HG03135 (cell line): ENCODE measurements around the gene PLXNA2.
A peak's percentile ranks its signal among the peaks of the same experiment; 100 is the strongest.

ENCODE experiments used
- ATAC-seq: cut with Tn5 transposase; IDR thresholded peaks from one replicate; pipeline ENCODE4 v1.9.1; 2021; ENCODE audit warnings: mild to moderate bottlenecking, moderate library complexity; ENCODE audit not compliant: unreplicated experiment

The PLXNA2 gene

DNA sequence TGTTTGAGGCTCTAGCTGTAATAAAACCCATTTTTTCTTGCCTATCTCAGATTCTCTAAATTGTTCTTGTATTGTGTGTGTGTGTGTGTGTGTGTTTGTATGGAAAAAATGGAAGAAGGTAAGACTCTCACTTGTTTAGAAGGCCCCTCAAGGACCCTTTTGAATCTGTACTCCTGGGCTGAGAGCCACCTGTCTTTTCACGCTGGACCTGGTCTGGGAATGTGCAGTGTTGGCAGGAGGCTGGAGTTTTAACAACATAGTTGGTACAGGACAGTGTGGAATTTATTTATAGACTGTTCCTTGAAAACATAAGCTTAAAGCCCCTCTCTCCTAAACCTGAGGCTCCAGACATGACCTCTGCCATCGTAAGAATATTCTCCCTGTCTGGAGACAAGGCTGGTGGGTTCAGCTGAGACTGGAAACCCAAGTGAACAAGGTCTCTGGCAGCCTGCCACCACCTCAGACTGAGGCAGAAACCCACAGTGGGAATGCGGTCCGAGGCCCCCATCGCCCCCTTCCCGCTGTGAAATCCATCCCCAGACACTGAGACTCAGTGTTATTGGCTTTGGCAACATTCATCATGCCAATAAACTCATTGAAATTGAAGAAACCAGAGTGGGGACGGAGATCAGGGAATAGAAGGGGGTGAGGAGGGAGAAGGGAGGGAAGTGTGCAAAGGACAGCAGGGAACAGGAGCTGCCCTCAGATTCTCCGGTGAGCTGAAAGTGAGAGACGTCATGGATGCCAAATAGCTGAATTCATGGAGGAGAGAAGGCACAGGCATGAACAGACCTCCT is 24.6 kb upstream of the PLXNA2 start:
- no peak for ATAC-seq

DNA sequence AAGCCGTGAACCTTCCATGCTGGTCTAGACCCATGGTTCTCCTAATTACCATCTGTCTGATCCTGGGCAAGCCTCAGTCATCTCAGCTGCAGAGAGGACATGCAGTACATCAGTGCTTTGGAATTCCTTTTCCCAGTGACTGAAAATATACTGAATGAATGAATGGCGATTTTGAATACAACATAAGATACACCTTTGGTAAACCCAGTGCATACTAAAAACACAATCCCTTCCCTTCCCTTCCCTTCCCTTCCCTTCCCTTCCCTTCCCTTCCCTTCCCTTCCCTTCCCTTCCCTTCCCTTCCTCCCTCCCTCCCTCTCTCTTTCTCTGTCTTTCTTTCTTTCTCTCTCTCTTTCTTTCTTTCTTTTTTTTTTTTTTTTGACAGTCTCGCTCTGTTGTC is 21.3 kb upstream of the PLXNA2 start:
- ATAC-seq = no peak

DNA sequence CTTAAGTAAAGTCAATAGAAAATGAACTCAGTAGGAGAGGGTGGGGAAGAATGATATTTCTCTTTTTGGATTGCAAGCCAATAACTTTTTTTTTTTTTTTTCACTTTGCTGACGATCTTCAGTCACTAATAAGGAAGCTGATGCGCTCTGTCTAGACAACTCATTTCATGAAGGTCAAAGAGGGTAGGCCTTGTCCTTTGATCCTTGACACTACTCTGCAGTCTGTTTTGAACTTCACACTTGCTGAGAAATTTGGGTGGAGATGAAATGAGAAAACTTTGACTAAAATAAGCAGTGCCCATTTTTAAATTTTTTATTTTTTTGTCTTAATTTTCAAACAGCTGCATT is 20.9 kb upstream of the PLXNA2 start:
- no peak for ATAC-seq

DNA sequence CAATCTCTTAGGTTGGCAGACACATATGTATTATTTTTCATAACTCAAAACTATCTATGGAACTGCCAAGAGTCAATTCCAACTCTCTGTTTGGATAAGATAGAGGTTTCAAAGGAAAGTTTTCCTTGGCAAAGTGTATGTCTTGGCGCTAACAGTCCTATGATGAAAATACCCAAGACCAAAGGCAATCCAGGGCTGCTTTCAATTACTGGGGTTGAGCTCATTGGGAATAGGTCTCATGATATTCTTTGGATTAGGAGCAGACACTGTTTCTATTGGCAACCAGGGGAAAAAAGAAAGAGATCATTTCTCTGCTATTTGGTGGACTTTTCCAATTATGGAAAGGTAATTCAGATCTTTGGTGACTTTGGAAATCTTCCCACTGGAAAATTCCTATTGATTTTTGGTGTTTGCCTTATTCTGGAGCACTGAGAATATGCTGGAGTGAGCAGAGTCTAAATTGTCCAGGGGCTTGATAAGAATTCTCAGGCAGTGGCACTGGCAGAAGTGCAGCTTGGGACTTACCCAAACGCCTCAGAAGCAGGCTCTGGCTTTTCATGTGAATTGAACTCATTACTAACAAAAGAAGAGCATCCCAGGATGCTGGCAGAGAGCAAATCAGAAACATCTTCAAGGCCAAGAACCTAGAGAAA is 20.4 kb upstream of the PLXNA2 start:
- ATAC-seq = no peak

DNA sequence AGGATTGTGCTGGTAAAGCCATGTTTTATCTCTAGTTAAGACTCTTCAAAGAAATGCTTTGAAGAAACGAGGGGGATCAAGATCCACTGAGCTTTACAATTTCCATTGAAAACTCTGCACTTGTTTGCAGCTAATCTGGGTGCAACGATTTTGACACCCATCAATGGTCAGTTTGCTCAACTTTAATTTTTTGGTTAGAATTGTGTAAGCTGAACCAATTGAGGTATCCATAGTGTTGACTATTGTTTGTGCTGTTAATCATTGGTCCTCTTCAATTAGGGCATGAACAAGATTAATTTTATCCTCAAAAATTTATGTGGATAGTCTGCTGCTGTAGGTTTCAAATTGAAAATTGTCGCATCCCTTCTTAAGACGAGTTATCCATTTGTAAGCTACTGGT is 17.7 kb upstream of the PLXNA2 start:
- no peak for ATAC-seq

DNA sequence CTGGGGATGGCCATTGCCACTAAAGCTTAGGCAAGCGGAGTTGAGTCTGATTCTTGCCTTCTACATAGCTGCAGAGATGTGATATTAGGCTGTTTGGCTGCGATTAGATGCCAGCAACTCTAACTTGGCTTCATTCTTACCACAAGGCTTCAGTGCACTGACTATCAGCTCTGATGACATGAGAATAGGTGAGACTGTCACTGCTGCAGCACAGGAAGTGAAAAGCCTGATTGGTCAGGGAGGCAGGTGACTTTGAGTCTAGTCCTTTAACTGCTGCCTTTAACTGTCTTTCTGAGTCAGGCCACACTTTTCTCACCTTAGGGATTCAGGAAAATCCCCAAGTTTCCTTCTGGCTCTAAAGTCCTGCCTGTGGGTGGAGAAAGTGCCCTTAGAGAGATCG is 14.1 kb upstream of the PLXNA2 start:
- ATAC-seq = no peak

DNA sequence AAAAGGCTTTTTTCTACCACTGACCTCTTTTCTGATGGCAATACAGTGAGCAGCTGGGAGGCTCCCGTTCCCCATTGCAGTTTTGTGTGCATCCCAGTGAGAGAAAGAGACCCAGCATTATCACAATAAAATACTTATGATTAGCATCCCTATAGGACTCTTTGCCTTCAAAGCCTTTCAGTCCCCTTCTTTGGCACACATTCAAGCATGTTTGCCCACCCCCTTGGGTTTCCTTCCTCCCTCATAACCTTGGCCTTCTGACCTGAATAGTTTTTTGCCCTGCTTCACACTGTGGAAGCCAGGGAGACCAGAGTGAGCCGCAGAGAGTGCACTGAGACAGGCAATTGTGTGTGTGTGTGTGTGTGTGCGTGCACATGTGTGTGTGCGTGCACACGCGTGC is 13.2 kb upstream of the PLXNA2 start:
- no peak for ATAC-seq

DNA sequence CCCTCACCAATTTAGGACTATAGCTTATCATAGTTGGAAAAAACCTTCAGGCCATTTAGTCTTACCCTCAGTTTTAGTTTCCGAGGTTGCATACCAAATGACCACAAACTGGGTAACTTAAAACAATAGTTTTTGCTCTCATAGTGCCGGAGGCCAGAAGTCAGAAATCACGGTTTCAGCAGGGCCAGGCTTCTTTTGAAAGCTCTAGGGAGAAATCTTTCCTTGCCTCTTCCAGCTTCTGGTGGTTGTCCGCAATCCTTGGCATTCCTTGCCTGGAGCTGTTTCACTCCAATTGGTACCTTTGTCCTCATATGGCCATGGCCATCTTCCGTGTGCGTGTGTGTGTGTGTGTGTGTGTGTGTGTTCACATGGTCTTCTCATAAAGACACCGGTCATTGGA is 12.4 kb upstream of the PLXNA2 start:
- ATAC-seq = no peak

DNA sequence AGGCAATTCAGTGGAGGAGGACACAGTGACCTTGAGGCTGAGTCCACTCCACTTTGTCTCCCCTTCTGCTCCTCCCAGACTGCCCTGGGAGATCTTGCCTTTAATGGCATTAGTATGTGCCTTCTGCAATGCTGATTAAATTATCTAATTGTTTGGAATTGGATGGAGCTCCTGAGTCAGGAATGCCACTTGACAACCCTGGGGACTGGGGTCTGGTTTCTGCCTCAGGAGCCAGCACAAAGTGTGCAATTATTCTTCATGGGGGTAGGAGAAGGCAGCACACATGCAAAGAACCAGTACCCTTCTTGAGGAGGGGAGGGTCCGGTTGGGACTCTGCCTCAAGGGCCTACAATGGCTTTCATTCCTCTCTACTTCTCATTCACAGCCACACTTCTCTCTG is 11.9 kb upstream of the PLXNA2 start:
- no peak for ATAC-seq

DNA sequence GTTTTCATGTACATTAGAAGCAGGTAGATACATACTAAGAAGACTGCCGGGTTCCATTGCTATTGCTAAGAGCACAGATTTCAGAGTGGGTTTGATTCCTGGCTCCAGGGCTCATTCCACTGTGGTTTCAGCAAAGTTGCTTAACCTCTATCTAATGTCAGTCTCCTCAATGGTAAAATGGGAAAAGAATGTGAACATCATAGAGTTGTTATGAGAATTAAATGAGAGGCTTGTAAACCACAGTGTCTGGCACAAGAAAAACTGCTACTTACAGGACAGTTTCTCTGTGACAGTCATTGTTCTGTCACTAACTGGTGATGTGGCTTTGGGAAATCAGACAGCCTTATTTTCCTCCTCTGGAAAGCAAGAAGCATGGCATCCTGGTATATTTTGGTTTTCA is 10.7 kb upstream of the PLXNA2 start:
- no peak for ATAC-seq

DNA sequence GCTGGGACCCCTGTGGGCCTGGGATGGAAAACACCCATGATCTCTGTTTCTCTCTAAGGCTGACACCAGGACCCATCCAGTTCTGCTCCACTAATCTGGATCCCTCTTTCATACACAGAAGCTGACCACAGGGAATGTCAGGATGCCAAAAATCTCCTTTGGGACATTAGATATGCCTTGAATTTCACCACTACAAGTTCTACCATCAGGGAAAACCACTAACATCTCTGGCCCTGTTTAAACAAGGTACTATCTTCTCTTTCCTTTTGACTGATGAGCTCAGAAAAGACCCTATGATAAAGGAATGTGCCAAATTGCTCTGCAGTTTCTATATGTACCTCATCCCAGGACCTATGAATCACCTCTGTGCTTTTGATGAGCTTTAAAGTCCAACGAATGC is 10.2 kb upstream of the PLXNA2 start:
- ATAC-seq = no peak

DNA sequence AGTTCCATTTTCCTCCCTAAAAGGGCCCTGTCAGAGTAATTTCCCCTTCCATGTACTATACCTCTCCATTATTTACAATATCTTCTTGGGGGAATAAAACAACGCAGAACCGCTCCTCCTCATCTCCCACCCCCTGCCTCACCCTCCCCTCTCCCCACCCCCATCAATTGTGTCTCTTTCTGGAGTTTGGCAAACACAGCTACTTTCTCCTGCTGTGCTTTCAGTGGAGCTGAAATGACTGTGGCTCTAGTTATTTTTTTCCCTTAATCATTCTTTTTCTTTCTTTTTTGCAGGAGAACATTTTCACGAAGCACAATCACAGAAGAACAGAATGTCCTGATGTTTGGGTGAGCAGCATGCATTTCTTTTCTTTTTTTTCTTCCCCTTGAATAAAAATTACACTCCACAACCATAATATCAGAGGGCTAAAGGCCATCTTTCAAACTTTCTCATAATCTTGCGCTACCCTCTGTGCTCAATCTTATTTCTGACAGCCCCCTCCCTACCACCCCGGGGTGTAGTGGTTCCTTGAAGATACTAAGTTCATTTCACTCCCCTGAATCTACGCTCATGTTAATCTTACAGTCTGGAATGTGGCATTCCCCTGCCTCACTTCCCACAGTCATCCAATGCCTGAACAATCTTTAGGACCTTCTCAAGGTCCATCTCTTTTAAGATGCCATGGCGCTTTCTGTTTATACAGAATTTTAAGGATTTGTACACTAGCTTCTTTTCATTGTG is 8.8 kb upstream of the PLXNA2 start:
- no peak for ATAC-seq

DNA sequence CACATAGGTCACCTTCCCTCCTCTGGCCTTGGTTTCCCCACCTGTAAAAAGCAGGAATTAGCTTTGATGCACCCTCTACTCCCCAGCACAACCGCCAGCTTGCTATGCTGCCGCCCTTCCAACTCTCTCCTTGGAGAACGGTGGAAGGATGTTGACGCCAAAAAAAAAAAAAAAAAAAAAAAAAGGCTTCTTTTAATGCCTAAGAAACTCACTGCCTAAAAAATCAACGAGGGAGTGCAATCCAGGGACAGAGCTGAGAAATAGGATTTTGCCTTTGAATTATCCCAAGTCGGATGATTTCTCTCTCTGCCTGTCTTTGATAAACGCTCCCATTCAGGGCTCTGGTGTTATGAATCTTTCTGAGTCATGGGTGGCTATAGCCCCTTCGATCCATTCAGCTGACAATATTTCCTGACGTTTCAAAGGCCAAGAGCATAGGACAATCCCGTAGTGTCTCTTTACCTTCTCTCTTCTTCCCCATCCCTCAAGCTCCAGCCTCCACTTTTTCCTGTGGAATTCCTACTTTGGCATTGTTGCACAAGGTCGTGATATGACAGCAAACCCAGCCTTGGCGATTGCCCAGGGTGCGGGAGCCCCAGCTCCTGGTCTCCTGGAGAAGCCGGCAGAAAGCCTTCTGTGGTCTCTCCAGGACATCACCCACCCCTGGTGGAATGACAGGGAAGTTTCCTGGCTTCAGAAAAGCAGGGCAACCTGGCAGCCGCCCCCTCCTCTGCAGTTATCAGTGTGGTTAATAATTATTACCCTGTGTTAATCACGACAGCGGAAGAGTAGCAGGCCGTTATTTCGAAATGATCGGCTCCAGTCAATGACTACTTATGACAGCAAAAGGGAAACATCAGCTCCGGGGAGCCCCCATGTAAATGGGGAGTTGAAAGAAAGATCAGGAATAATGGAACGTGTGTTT is 8.0 kb upstream of the PLXNA2 start:
- no peak for ATAC-seq

DNA sequence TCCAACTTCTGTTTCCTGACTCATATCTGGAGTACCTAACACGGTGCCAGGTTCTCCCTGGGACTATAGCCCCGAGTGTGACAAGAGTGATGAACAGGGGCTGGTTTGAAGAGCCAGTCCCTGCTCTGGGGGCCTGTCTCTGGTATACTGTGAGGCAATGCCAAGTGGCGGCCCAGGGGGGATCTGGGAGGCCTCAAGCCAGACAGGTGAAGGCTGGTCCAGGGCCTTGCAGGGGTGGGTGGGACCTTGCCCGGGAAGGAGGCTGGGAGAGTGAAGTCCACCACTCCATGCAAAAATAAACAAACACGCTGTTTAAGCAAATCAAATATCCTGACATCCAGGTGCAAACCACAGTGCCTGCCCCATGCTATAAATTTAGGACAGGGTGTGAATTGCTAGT is 6.8 kb upstream of the PLXNA2 start:
- no peak for ATAC-seq

DNA sequence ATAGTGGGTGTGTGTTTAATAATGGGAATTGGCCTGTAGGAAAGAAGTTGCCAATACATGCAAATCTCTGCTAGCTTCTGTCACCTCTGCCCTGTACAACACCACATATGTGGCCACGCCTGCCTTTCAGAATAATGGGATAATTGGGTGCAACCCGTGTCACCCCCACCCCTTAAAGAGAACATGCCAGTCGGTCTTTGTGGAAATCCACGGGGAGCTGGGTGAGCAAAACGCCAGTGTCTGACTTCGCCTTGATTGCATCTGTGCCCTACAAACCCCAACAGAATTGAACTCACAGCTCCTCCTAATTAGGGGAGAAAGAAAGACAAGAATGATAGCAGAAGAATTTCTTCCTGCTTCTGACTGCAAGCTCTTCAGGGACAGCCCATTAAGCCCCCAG is 6.4 kb upstream of the PLXNA2 start:
- ATAC-seq = no peak

DNA sequence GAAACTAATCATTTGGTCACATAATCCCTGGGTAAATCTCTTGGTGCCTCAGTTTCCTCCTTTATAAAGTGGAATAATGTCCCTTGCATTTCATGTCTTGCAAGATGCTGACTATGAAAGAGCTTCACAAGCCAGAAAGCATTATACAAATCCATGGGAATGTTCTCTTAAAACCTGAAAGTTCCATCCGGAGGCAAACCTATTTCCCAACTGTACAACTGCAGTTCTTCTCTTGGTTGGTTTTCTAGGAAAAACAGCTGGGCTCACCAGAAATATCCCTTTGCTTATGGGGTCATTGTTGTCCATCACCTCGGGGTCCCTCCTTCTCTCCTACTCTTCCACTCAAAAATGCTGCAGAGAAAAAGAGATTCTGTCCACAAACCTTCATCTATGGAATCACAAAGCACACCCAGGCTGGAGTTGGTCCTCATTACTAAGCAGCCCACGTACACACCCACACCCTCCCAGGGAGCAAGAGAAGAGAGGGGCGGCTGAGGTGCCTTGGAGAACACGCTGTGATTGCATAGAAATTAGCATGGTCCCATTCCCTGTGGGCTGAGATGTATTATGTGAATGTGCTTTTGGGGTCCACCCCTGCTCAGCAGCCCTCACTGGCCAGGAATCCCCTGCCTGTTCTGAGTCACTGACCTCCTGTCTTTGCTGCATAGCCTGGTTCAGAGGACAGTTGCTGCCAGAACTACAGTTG is 5.0 kb upstream of the PLXNA2 start:
- ATAC-seq = no peak

DNA sequence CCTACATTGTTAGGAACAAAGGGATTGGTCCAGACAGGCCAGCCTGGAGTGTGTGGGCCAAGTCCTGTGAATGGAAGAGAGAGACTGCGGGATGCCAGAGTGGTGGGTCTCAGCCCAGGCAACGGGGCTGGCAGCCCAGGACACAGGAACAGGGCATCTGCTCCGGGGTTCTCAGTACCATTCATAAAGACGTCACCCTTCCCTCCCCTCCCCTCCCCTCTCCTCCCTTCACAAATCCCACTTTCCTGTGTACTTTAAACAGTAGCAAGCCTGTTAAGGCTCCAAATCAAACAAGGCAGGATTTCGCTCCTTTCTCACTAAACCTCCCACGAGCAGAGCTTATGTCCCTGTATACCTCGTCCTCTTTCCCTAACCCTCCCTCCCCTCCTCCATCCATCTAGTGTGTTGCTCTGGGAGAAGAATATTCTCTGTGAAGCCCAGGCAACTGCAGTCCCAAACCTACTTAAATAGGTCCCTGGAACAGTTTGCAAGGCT is 4.2 kb upstream of the PLXNA2 start:
- no peak for ATAC-seq

DNA sequence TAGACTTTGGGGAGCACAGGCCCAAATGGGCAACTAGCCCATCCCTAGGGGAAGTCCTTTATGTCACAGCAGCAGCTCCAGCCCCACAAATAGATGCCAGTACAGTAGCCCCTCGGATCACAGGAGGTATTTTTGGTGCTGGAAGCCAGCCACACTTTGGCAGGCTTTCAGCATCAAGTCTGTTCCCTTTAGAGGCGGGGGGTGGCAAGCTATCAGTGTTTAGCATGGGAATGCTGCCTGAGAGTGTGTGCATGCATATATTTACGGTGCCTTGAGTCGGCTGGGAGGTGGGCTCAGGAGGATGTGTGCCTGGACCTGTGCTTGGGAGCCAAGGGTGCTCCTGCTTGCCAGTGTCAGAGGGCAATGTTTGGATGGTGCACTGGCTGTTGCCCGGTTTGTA is 3.5 kb upstream of the PLXNA2 start:
- ATAC-seq = no peak

DNA sequence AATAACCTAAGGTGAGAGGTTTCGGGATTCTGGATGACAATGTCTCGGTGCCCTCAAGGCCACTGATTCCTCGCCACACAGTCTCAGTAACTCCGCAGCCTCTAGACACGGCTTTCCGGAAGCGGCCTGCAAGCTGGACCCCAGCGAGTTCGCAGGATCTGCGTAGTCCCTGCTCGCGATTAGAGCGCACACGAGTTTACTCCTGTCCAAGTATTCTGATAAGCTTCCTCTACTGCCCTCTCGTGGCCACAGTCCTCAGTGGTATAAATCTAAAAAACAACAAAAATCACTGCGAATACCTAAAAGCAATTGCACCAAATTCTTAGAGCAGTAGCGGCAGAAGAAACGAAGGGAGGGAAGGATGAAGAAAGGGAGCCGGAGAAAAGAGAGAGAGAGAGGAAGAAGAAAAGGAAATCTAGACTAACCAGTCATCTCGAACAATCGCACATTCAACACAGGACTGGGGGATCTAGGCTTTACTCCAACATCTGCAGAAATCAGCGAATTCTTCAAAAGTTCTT is 1.1 kb upstream of the PLXNA2 start:
- peak; percentile 62 for ATAC-seq

DNA sequence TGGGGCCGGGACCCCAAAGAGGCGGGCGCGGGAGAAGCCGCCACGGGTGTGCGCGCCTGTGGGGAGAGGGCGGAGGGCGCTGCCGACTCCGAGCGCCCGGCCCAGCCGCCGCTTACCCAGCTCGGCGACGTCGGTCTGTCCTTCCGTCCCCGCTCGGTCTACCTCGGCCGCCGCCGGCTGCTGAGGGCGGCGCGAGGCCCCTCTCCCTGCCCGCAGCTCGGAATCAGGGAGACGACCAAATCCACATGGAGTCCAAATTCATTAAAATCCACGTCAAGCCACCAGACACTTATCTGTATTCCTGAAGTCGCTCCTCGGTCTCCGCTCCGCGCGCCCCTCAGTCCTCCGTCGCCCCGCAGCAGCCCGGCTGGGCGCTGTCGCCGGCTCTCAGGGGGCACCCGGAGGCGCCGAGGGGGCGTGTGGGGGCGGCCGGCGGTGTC is 637 bp downstream of the PLXNA2 start:
- no peak for ATAC-seq
